WTC11 (cell line): ENCODE results near the gene CTIF. TPM values are rescaled to one million over a fixed set of nuclear protein-coding genes. Genes with fewer than 3 reads are reported as not detected.

Source experiments
- ATAC-seq: fragments of 200-7000 bp; cut with Tn5 transposase; 2 replicates; pipeline ENCODE4 v1.10.0; 2021; ENCODE audit warnings: mild to moderate bottlenecking, moderate library complexity
- CTCF ChIA-PET: fragments of 300-600 bp; sonication (Branson Sonifier 250); formaldehyde crosslinking; loops from one replicate; lab custom pipeline; 2021; ENCODE audit warnings: antibody characterized with exemption; lab: Charles Lee
- POLR2A ChIA-PET: fragments of 350-600 bp; sonication (Branson Sonifier 250); formaldehyde crosslinking; loops from one replicate; lab custom pipeline; 2021; ENCODE audit warnings: antibody characterized with exemption; lab: Charles Lee
- DNase-seq: peaks from one replicate; pipeline ENCODE4 v3.0.0; 2021; ENCODE audit warnings: low spot score
- H3K27ac Mint-ChIP-seq: 2 replicates; pipeline ENCODE4 v1.8.0; 2021; ENCODE audit warnings: mixed read lengths
- H3K27me3 Mint-ChIP-seq: 2 replicates; pipeline ENCODE4 v1.8.0; 2021; ENCODE audit warnings: low read depth, mild to moderate bottlenecking, moderate library complexity, mixed read lengths
- H3K36me3 Mint-ChIP-seq: 2 replicates; pipeline ENCODE4 v1.8.0; 2021; ENCODE audit warnings: mixed read lengths
- H3K4me1 Mint-ChIP-seq: 2 replicates; pipeline ENCODE4 v1.8.0; 2022; ENCODE audit warnings: mixed read lengths
- H3K4me3 Mint-ChIP-seq: 2 replicates; pipeline ENCODE4 v1.8.0; 2021; ENCODE audit warnings: mild to moderate bottlenecking, moderate library complexity, mixed read lengths
- H3K9me3 Mint-ChIP-seq: 2 replicates; pipeline ENCODE4 v1.8.0; 2021; ENCODE audit warnings: mixed read lengths
- ATF1 ChIP-seq: sonication (generic); formaldehyde crosslinking; IDR thresholded peaks from 2 replicates; pipeline ENCODE4 v1.8.1; 2023; ENCODE audit warnings: mild to moderate bottlenecking, moderate library complexity, missing genetic modification reagents
- CBFB ChIP-seq: sonication (generic); formaldehyde crosslinking; IDR thresholded peaks from 2 replicates; pipeline ENCODE4 v1.8.1; 2022; ENCODE audit warnings: mild to moderate bottlenecking, low read depth, missing genetic modification reagents
- GTF2I ChIP-seq: fragments of 250-450 bp; sonication (Bioruptor Pico); conservative IDR thresholded peaks from 2 replicates; pipeline ENCODE4 v1.4.0; 2021; ENCODE audit warnings: mild to moderate bottlenecking
- PREB ChIP-seq: sonication (generic); formaldehyde crosslinking; IDR thresholded peaks from 2 replicates; pipeline ENCODE4 v1.8.1; 2022; ENCODE audit warnings: mild to moderate bottlenecking, missing genetic modification reagents, moderate library complexity, borderline replicate concordance
- PRRX2 ChIP-seq: fragments of 250-450 bp; sonication (Bioruptor Pico); IDR thresholded peaks from 2 replicates; pipeline ENCODE4 v1.8.0; 2021; ENCODE audit warnings: mild to moderate bottlenecking
- SMAD3 ChIP-seq: sonication (generic); formaldehyde crosslinking; IDR thresholded peaks from 2 replicates; pipeline ENCODE4 v1.8.0; 2022; ENCODE audit warnings: missing genetic modification reagents, mild to moderate bottlenecking, borderline replicate concordance
- SP1 ChIP-seq: sonication (generic); formaldehyde crosslinking; conservative IDR thresholded peaks from 2 replicates; pipeline ENCODE4 v1.8.1; 2022; ENCODE audit warnings: missing genetic modification reagents
- TCF7 ChIP-seq: sonication (generic); formaldehyde crosslinking; IDR thresholded peaks from 2 replicates; pipeline ENCODE4 v1.8.0; 2022; ENCODE audit warnings: mild to moderate bottlenecking, low read depth, missing genetic modification reagents, moderate library complexity
- TEAD1 ChIP-seq: sonication (generic); formaldehyde crosslinking; IDR thresholded peaks from 2 replicates; pipeline ENCODE4 v1.8.0; 2022; ENCODE audit warnings: mild to moderate bottlenecking, missing genetic modification reagents
- TEAD4 ChIP-seq: sonication (generic); formaldehyde crosslinking; IDR thresholded peaks from 2 replicates; pipeline ENCODE4 v1.8.0; 2022; ENCODE audit warnings: mild to moderate bottlenecking, missing genetic modification reagents
- TP53 ChIP-seq: sonication (generic); formaldehyde crosslinking; IDR thresholded peaks from 2 replicates; pipeline ENCODE4 v1.8.1; 2023; ENCODE audit warnings: mild to moderate bottlenecking, missing genetic modification reagents
- USF1 ChIP-seq: sonication (generic); formaldehyde crosslinking; IDR thresholded peaks from 2 replicates; pipeline ENCODE4 v1.8.0; 2022; ENCODE audit warnings: mild to moderate bottlenecking, missing genetic modification reagents
- ZNF512 ChIP-seq: sonication (generic); formaldehyde crosslinking; IDR thresholded peaks from 2 replicates; pipeline ENCODE4 v1.8.1; 2022; ENCODE audit warnings: missing genetic modification reagents, borderline replicate concordance
- total RNA-seq: library from RNA; stranded (reverse); gene quantifications from 3 replicates; pipeline ENCODE4 v1.2.3, GENCODE V29; 2021
- TF ChIP-seq, protein P1 (sequence below): sonication (generic); formaldehyde crosslinking; IDR thresholded peaks from 2 replicates; pipeline ENCODE4 v1.8.1; 2022; ENCODE audit warnings: low read depth, missing genetic modification reagents, borderline replicate concordance
- TF ChIP-seq, protein P2 (sequence below): fragments of 250-450 bp; sonication (Bioruptor Pico); IDR thresholded peaks from 2 replicates; pipeline ENCODE4 v1.8.0; 2021; ENCODE audit warnings: mild to moderate bottlenecking
- TF ChIP-seq, protein P3 (sequence below): sonication (generic); formaldehyde crosslinking; conservative IDR thresholded peaks from 2 replicates; pipeline ENCODE4 v1.8.1; 2022; ENCODE audit warnings: mild to moderate bottlenecking, missing genetic modification reagents
- TF ChIP-seq, protein P4 (sequence below): sonication (generic); formaldehyde crosslinking; IDR thresholded peaks from 2 replicates; pipeline ENCODE4 v1.8.1; 2023; ENCODE audit warnings: mild to moderate bottlenecking, moderate library complexity, missing genetic modification reagents
- TF ChIP-seq, protein P5 (sequence below): fragments of 250-450 bp; sonication (Bioruptor Pico); IDR thresholded peaks from 2 replicates; pipeline ENCODE4 v1.9.0; 2021; ENCODE audit warnings: mild to moderate bottlenecking

CTIF gene
- total RNA-seq, 1 experiment from 2014 or later = 28.5 TPM

GRCh38 chr18:48735080-48735676 is 196.3 kb downstream of the CTIF start:
- CTCF ChIA-PET = no interaction called here
- Mint-ChIP-seq H3K9me3 (no peaks in the 10 kb centered on the region), H3K4me1 (peaks cover 18% of the 10 kb centered on the region), H3K4me3 (no peak overlapping the region), H3K27me3 (no peaks in the 10 kb centered on the region), H3K27ac (peak overlapping the region; percentile 54), H3K36me3 (no peaks in the 10 kb centered on the region)
- POLR2A ChIA-PET = no interaction called here
- DNase-seq (no peak), ATAC-seq (peak; percentile 87)
- TF ChIP-seq, protein P1, sequence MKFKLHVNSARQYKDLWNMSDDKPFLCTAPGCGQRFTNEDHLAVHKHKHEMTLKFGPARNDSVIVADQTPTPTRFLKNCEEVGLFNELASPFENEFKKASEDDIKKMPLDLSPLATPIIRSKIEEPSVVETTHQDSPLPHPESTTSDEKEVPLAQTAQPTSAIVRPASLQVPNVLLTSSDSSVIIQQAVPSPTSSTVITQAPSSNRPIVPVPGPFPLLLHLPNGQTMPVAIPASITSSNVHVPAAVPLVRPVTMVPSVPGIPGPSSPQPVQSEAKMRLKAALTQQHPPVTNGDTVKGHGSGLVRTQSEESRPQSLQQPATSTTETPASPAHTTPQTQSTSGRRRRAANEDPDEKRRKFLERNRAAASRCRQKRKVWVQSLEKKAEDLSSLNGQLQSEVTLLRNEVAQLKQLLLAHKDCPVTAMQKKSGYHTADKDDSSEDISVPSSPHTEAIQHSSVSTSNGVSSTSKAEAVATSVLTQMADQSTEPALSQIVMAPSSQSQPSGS (CRISPR knock-in tag) = no peak
- peak; percentile 43; the same call in 1 of the 2 replicates for TF ChIP-seq GTF2I (CRISPR knock-in tag)

GRCh38 chr18:48735681-48736255 is 196.9 kb downstream of the CTIF start:
- H3K4me3 Mint-ChIP-seq = no peak overlapping the region
- no peaks in the 10 kb centered on the region for H3K9me3 Mint-ChIP-seq
- no peak for DNase-seq
- H3K27ac Mint-ChIP-seq = no peak overlapping the region
- CTCF ChIA-PET = no interaction called here
- TF ChIP-seq TCF7 (CRISPR knock-in tag) (no peak), ZNF512 (no peak), USF1 (CRISPR knock-in tag) (no peak), CBFB (no peak), PREB (CRISPR knock-in tag) (no peak), TEAD4 (CRISPR knock-in tag) (no peak), SMAD3 (CRISPR knock-in tag) (no peak), SP1 (CRISPR knock-in tag) (no peak), ATF1 (CRISPR knock-in tag) (no peak), PRRX2 (CRISPR knock-in tag) (no peak), TP53 (CRISPR knock-in tag) (no peak), TEAD1 (CRISPR knock-in tag) (no peak)
- TF ChIP-seq, protein P2, sequence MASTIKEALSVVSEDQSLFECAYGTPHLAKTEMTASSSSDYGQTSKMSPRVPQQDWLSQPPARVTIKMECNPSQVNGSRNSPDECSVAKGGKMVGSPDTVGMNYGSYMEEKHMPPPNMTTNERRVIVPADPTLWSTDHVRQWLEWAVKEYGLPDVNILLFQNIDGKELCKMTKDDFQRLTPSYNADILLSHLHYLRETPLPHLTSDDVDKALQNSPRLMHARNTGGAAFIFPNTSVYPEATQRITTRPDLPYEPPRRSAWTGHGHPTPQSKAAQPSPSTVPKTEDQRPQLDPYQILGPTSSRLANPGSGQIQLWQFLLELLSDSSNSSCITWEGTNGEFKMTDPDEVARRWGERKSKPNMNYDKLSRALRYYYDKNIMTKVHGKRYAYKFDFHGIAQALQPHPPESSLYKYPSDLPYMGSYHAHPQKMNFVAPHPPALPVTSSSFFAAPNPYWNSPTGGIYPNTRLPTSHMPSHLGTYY (CRISPR knock-in tag) = no peak
- TF ChIP-seq, protein P3, sequence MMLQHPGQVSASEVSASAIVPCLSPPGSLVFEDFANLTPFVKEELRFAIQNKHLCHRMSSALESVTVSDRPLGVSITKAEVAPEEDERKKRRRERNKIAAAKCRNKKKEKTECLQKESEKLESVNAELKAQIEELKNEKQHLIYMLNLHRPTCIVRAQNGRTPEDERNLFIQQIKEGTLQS = no peak
- TF ChIP-seq, protein P4, sequence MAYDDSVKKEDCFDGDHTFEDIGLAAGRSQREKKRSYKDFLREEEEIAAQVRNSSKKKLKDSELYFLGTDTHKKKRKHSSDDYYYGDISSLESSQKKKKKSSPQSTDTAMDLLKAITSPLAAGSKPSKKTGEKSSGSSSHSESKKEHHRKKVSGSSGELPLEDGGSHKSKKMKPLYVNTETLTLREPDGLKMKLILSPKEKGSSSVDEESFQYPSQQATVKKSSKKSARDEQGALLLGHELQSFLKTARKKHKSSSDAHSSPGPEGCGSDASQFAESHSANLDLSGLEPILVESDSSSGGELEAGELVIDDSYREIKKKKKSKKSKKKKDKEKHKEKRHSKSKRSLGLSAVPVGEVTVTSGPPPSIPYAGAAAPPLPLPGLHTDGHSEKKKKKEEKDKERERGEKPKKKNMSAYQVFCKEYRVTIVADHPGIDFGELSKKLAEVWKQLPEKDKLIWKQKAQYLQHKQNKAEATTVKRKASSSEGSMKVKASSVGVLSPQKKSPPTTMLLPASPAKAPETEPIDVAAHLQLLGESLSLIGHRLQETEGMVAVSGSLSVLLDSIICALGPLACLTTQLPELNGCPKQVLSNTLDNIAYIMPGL = no peak
- TF ChIP-seq, protein P5, sequence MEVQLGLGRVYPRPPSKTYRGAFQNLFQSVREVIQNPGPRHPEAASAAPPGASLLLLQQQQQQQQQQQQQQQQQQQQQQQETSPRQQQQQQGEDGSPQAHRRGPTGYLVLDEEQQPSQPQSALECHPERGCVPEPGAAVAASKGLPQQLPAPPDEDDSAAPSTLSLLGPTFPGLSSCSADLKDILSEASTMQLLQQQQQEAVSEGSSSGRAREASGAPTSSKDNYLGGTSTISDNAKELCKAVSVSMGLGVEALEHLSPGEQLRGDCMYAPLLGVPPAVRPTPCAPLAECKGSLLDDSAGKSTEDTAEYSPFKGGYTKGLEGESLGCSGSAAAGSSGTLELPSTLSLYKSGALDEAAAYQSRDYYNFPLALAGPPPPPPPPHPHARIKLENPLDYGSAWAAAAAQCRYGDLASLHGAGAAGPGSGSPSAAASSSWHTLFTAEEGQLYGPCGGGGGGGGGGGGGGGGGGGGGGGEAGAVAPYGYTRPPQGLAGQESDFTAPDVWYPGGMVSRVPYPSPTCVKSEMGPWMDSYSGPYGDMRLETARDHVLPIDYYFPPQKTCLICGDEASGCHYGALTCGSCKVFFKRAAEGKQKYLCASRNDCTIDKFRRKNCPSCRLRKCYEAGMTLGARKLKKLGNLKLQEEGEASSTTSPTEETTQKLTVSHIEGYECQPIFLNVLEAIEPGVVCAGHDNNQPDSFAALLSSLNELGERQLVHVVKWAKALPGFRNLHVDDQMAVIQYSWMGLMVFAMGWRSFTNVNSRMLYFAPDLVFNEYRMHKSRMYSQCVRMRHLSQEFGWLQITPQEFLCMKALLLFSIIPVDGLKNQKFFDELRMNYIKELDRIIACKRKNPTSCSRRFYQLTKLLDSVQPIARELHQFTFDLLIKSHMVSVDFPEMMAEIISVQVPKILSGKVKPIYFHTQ (CRISPR knock-in tag) = no peak
- TF ChIP-seq, all 79 proteins: peak for 0
- Mint-ChIP-seq H3K36me3 (no peaks in the 10 kb centered on the region), H3K4me1 (peaks cover 18% of the 10 kb centered on the region), H3K27me3 (no peaks in the 10 kb centered on the region)
- POLR2A ChIA-PET = no interaction called here
- no peak for ATAC-seq
